Suprapubic skin (tissue), 3 donors: ENCODE results near the gene BAAT.

Source experiments
- CTCF ChIP-seq, 2 donors: fragments of 200-600 bp in 1 of 2; fragments of 450-650 bp in 1 of 2; sonication (generic) in 1 of 2; IDR thresholded peaks; one replicate each; pipeline ENCODE4 v1.5.1; 2016 to 2019; ENCODE audit warnings: antibody characterized with exemption in 2 of 2, mild to moderate bottlenecking in 1 of 2, moderate library complexity in 1 of 2
- POLR2A ChIP-seq, 2 donors: fragments of 450-650 bp; IDR thresholded peaks; one replicate each; pipeline ENCODE4 v1.6.1; 2017; ENCODE audit warnings: antibody characterized with exemption in 2 of 2, mild to moderate bottlenecking in 2 of 2, moderate library complexity in 2 of 2

GRCh38 chr9:101367323-101367722 lies 17.5 kb downstream of the BAAT start:
- no peak for TF ChIP-seq CTCF (IDR thresholded peaks at IDR 0.05)
- no peak for TF ChIP-seq POLR2A (IDR thresholded peaks at IDR 0.05)
